ENCODE results near the gene SLC16A7. TPM values are rescaled to one million over a fixed set of nuclear protein-coding genes. Genes with fewer than 3 reads are reported as not detected.

Gene SLC16A7
- total and polyA plus RNA-seq, 5 donors from 2014 or later = 20.8 to 38.5 (median 24.1) TPM

DNA sequence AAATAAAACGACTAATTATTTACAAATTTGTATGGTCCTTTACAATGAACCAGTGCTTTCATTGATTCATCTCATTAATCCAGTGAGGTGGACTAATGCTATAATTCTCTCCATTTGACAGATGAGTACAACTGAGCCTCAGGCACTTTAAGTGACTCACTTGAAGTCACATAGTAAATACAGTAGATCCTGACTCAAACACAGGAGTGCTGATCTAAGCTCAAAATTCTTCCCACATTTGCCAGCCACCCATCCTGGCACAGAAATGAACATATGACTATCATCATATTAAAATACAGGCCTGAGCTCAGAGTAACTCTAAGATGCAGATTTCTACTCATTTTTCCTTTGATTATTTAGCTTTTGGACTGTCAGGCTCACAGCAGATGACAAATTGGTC, 30.6 kb downstream of the SLC16A7 start:
- peaks cover 22 to 62% (median 38%) of the 10 kb centered on the region in 4 donors for H3K4me1 Mint-ChIP-seq
- no peak overlapping the region for H3K27ac ChIP-seq (ENCODE audit: insufficient read depth, low read length, poor library complexity, severe bottlenecking)

DNA sequence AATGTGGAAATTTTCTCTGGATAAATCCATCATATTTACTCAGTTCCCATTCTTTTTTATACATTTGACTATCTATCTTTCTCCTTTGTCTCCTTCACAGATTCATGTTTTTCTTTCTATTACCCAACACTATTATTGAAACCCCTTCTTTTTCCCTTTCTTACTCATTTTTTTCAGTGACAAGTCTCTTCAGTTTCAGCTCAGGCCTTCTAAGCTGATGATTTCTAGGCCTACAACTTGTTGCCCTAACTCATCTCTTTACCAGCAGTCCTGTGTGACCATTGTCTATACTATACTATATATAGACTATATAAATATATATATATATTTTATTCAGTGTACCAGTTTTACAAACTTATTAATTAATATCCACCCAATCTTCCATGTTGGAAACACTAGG, 31.8 kb downstream of the SLC16A7 start:
- peaks cover 0 to 2% (median 0%) of the 10 kb centered on the region in 7 donors for H3K9me3 Mint-ChIP-seq
- no peaks in the 10 kb centered on the region for H3K27me3 Mint-ChIP-seq
- Histone ChIP-seq H3K4me1 (ENCODE audit: control insufficient read depth, insufficient read depth, low read length, poor library complexity, severe bottlenecking) (no peaks in the 10 kb centered on the region), H3K4me3 (ENCODE audit: low read depth, low read length) (no peak overlapping the region), H3K27ac (ENCODE audit: insufficient read depth, low read length, poor library complexity, severe bottlenecking) (no peak overlapping the region), H3K9me3 (ENCODE audit: control insufficient read depth in 2 of 2, low read length in 2 of 2) (no peaks in the 10 kb centered on the region), H3K27me3 (ENCODE audit: control insufficient read depth, insufficient read depth, low read length) (no peaks in the 10 kb centered on the region), H3K36me3 (ENCODE audit: control insufficient read depth, insufficient read depth, low read length) (no peaks in the 10 kb centered on the region)
- H3K27ac Mint-ChIP-seq = no peak overlapping the region
- no peak for ATAC-seq (ENCODE audit: low read depth in 2 of 2)
- peaks cover 23 to 63% (median 42%) of the 10 kb centered on the region in 4 donors for H3K4me1 Mint-ChIP-seq
- H3K36me3 Mint-ChIP-seq = peaks cover 10% of the 10 kb centered on the region
- no peak overlapping the region for H3K4me3 Mint-ChIP-seq
- no peak for DNase-seq

More for the DNA sequence above, 30.6 kb downstream of the SLC16A7 start:
- Histone ChIP-seq H3K36me3 (ENCODE audit: control insufficient read depth, insufficient read depth, low read length) (no peaks in the 10 kb centered on the region), H3K9me3 (ENCODE audit: control insufficient read depth in 2 of 2, low read length in 2 of 2) (no peaks in the 10 kb centered on the region), H3K27me3 (ENCODE audit: control insufficient read depth, insufficient read depth, low read length) (no peaks in the 10 kb centered on the region), H3K4me3 (ENCODE audit: low read depth, low read length) (no peak overlapping the region), H3K4me1 (ENCODE audit: control insufficient read depth, insufficient read depth, low read length, poor library complexity, severe bottlenecking) (no peaks in the 10 kb centered on the region)
- Mint-ChIP-seq H3K27ac (peak overlapping the region in 1 of 3 donors; percentile 39), H3K27me3 (no peaks in the 10 kb centered on the region), H3K36me3 (peaks cover 10% of the 10 kb centered on the region), H3K9me3 (peaks cover 0 to 2% (median 0%) of the 10 kb centered on the region in 7 donors), H3K4me3 (peak overlapping the region in 1 of 4 donors; percentile 13)
- no peak for ATAC-seq (ENCODE audit: low read depth in 2 of 2)
- no peak for DNase-seq

DNA sequence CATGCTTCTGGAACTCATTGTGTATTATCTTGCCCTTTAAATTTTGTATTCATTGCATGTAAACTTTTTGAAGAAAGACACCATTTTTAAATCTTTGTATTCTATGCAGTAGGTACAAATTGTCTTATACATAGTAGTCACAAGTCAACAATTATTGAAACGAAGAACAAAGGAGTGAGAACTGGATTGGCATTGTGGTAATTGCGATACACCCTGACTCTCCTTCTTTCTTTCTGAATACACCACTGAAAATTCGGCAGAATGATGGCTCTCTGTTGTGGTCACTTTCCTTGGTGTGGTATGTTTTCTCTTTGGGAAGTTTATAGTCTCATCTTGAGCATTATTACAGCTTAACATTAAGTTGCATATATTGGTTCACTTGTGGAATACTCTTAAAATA, 34.1 kb downstream of the SLC16A7 start:
- ATAC-seq (ENCODE audit: low read depth in 2 of 2) = no peak
- Mint-ChIP-seq H3K27me3 (no peaks in the 10 kb centered on the region), H3K9me3 (peaks cover 0 to 2% (median 0%) of the 10 kb centered on the region in 7 donors), H3K4me3 (no peak overlapping the region), H3K27ac (no peak overlapping the region), H3K36me3 (peaks cover 10% of the 10 kb centered on the region), H3K4me1 (peaks cover 36 to 66% (median 45%) of the 10 kb centered on the region in 4 donors)
- no peak for DNase-seq
- Histone ChIP-seq H3K4me3 (ENCODE audit: low read depth, low read length) (no peak overlapping the region), H3K36me3 (ENCODE audit: control insufficient read depth, insufficient read depth, low read length) (no peaks in the 10 kb centered on the region), H3K4me1 (ENCODE audit: control insufficient read depth, insufficient read depth, low read length, poor library complexity, severe bottlenecking) (no peaks in the 10 kb centered on the region), H3K27ac (ENCODE audit: insufficient read depth, low read length, poor library complexity, severe bottlenecking) (no peak overlapping the region), H3K9me3 (ENCODE audit: control insufficient read depth in 2 of 2, low read length in 2 of 2) (no peaks in the 10 kb centered on the region), H3K27me3 (ENCODE audit: control insufficient read depth, insufficient read depth, low read length) (no peaks in the 10 kb centered on the region)

DNA sequence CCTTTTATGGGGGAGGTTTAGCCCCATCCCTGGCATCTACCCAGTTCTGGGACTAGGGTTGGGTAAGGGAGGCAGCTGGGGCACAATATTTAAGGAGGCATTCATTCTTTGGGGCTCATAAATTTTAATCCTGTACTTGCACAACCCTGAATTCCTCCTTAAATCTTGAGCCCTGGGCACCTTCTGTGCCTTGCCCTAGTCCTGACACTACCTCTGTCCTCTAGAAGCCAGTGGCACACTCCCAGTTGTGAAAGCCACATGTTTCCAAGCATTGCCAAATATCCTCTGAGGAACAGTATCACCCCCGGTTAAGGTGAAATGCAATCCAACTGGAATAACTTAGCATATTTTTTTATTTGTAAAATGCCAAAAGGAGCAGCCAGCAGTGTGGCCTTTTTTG, 36.6 kb downstream of the SLC16A7 start:
- Mint-ChIP-seq H3K27me3 (no peaks in the 10 kb centered on the region), H3K27ac (peak overlapping the region in 1 of 3 donors; percentile 22), H3K9me3 (peaks cover 0 to 2% (median 0%) of the 10 kb centered on the region in 7 donors), H3K4me3 (no peak overlapping the region), H3K36me3 (peaks cover 10% of the 10 kb centered on the region), H3K4me1 (peaks cover 36 to 63% (median 48%) of the 10 kb centered on the region in 4 donors)
- Histone ChIP-seq H3K36me3 (ENCODE audit: control insufficient read depth, insufficient read depth, low read length) (no peaks in the 10 kb centered on the region), H3K4me1 (ENCODE audit: control insufficient read depth, insufficient read depth, low read length, poor library complexity, severe bottlenecking) (no peaks in the 10 kb centered on the region), H3K27ac (ENCODE audit: insufficient read depth, low read length, poor library complexity, severe bottlenecking) (no peak overlapping the region), H3K4me3 (ENCODE audit: low read depth, low read length) (no peak overlapping the region), H3K27me3 (ENCODE audit: control insufficient read depth, insufficient read depth, low read length) (no peaks in the 10 kb centered on the region), H3K9me3 (ENCODE audit: control insufficient read depth in 2 of 2, low read length in 2 of 2) (no peaks in the 10 kb centered on the region)
- DNase-seq (no peak), ATAC-seq (ENCODE audit: low read depth in 2 of 2) (no peak)

DNA sequence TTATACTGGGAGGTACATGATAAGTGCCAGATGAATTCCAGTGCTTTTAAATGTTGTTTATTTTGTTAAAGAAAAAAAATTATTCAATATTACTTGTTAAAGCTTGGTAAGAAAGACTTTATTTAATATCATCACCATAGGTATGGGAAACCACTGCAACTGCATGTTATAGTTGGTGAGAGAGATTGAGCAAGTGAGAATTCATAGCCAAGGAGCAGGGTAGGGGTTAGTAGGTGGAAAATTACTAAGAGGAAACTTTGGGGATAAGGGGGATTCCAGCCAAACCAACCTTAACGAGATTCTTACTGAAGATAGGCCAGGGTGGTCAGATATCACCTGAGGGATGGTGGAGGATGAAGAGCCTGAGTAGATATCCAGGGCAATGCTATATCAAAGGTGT, 38.4 kb downstream of the SLC16A7 start:
- Histone ChIP-seq H3K36me3 (ENCODE audit: control insufficient read depth, insufficient read depth, low read length) (no peaks in the 10 kb centered on the region), H3K4me1 (ENCODE audit: control insufficient read depth, insufficient read depth, low read length, poor library complexity, severe bottlenecking) (no peaks in the 10 kb centered on the region), H3K9me3 (ENCODE audit: control insufficient read depth in 2 of 2, low read length in 2 of 2) (no peaks in the 10 kb centered on the region), H3K4me3 (ENCODE audit: low read depth, low read length) (no peak overlapping the region), H3K27ac (ENCODE audit: insufficient read depth, low read length, poor library complexity, severe bottlenecking) (no peak overlapping the region), H3K27me3 (ENCODE audit: control insufficient read depth, insufficient read depth, low read length) (no peaks in the 10 kb centered on the region)
- Mint-ChIP-seq H3K27ac (no peak overlapping the region), H3K4me1 (peaks cover 27 to 64% (median 49%) of the 10 kb centered on the region in 4 donors), H3K9me3 (no peaks in the 10 kb centered on the region), H3K4me3 (no peak overlapping the region), H3K27me3 (no peaks in the 10 kb centered on the region), H3K36me3 (peaks cover 11% of the 10 kb centered on the region)
- DNase-seq (no peak), ATAC-seq (ENCODE audit: low read depth in 2 of 2) (no peak)

DNA sequence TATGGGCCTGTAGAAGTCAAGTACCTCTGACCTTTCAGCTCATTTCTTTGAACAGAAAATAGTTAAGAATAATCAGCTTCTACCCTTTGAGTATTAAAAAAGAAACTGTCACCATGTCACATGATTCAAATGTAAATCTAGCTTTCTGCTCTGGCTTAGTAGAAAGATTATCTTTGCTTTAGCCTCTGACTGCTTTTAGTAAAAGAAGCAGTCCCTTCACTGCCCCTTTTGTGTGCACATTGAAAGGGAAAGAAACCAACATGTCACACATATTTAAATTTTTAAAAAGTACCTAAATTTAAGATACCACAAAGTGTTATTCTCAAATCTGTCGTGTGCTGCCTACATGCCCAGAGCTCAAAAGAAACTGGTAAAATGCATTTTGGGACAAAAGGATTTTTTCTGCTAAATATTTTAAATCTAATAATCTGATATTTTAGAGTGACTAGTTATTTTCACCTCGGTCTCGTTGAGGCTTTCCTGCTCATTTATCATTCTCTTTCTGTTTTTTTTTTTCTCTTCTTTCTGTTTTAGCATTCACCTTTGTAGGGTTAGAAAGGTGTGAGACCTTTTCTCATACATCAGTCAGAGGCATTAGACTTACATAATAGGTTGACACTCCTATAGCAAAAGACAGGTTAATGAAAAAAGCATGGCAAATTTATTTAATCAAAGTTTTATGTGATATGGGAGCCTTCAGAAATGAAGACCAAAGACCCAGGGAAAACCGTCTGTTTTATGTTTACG, 41.3 kb downstream of the SLC16A7 start:
- Histone ChIP-seq H3K27me3 (ENCODE audit: control insufficient read depth, insufficient read depth, low read length) (no peaks in the 10 kb centered on the region), H3K4me3 (ENCODE audit: low read depth, low read length) (peak overlapping the region; percentile 23), H3K36me3 (ENCODE audit: control insufficient read depth, insufficient read depth, low read length) (no peaks in the 10 kb centered on the region), H3K27ac (ENCODE audit: insufficient read depth, low read length, poor library complexity, severe bottlenecking) (no peak overlapping the region), H3K9me3 (ENCODE audit: control insufficient read depth in 2 of 2, low read length in 2 of 2) (no peaks in the 10 kb centered on the region), H3K4me1 (ENCODE audit: control insufficient read depth, insufficient read depth, low read length, poor library complexity, severe bottlenecking) (no peaks in the 10 kb centered on the region)
- Mint-ChIP-seq H3K27ac (peak overlapping the region; percentile 13 to 84 (median 74)), H3K4me3 (peak overlapping the region in 1 of 4 donors; percentile 28), H3K9me3 (peaks cover 0 to under 1% (median 0%) of the 10 kb centered on the region in 7 donors), H3K27me3 (no peaks in the 10 kb centered on the region), H3K4me1 (peaks cover 15 to 67% (median 46%) of the 10 kb centered on the region in 4 donors), H3K36me3 (peaks cover 9% of the 10 kb centered on the region)
- ATAC-seq (ENCODE audit: low read depth in 2 of 2) = no peak
- DNase-seq = peak in 1 of 3 donors; percentile 14

DNA sequence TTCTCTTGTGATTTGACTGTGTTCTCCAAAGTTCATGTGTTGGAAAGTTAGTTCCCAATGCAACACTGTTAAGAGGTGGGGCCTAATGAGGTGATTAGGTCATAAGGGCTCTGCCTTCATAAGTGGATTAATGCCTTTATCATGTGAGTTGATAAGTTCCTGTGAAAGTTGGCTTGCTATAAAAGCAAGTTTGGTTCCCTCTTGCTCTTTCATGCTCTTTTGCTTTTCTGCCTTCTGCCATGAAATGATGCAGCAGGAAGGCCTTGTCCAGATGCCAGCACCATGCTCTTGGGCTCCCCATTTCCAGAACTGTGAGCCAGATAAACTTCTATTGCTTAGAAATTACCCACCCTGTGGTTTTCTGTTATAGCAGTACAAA, 41.9 kb downstream of the SLC16A7 start:
- Histone ChIP-seq H3K27me3 (ENCODE audit: control insufficient read depth, insufficient read depth, low read length) (no peaks in the 10 kb centered on the region), H3K36me3 (ENCODE audit: control insufficient read depth, insufficient read depth, low read length) (no peaks in the 10 kb centered on the region), H3K4me3 (ENCODE audit: low read depth, low read length) (peak overlapping the region; percentile 4), H3K27ac (ENCODE audit: insufficient read depth, low read length, poor library complexity, severe bottlenecking) (no peak overlapping the region), H3K4me1 (ENCODE audit: control insufficient read depth, insufficient read depth, low read length, poor library complexity, severe bottlenecking) (no peaks in the 10 kb centered on the region), H3K9me3 (ENCODE audit: control insufficient read depth in 2 of 2, low read length in 2 of 2) (no peaks in the 10 kb centered on the region)
- Mint-ChIP-seq H3K36me3 (peaks cover 15% of the 10 kb centered on the region), H3K9me3 (peaks cover 0 to 5% (median 0%) of the 10 kb centered on the region in 7 donors), H3K4me3 (peak overlapping the region in 1 of 4 donors; percentile 6), H3K4me1 (peaks cover 15 to 64% (median 46%) of the 10 kb centered on the region in 4 donors), H3K27ac (peak overlapping the region; percentile 13 to 74 (median 73)), H3K27me3 (no peaks in the 10 kb centered on the region)
- ATAC-seq (ENCODE audit: low read depth in 2 of 2) = no peak
- DNase-seq = no peak

DNA sequence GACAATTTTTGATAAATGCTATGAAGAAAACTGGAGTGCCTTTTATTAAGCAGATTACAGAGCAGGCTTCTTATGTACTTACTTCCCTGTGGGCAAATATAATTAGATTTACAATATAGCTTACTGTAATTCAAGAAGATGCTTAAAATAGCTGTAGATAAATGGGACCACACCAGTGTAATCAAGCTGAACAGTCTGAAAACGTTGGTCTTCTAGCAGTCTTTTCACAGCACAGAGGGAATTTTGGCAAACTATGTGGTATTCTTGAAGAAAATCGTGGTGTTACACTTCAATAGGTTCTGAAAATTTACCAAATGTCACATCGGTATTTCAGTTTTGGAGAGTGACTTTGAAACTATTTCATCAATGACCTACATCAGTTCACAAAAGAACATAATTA, 47.7 kb downstream of the SLC16A7 start:
- no peak overlapping the region for H3K27ac ChIP-seq (ENCODE audit: insufficient read depth, low read length, poor library complexity, severe bottlenecking)
- H3K9me3 ChIP-seq (ENCODE audit: control insufficient read depth in 2 of 2, low read length in 2 of 2) = peaks cover 2 to 6% of the 10 kb centered on the region in 2 experiments
- H3K36me3 ChIP-seq (ENCODE audit: control insufficient read depth, insufficient read depth, low read length) = peaks cover 6% of the 10 kb centered on the region
- DNase-seq (no peak), ATAC-seq (ENCODE audit: low read depth in 2 of 2) (no peak)
- peaks cover 47% of the 10 kb centered on the region for H3K36me3 Mint-ChIP-seq
- no peak overlapping the region for H3K27ac Mint-ChIP-seq
- H3K4me1 ChIP-seq (ENCODE audit: control insufficient read depth, insufficient read depth, low read length, poor library complexity, severe bottlenecking) = no peaks in the 10 kb centered on the region
- H3K4me3 ChIP-seq (ENCODE audit: low read depth, low read length) = no peak overlapping the region
- H3K4me3 Mint-ChIP-seq = no peak overlapping the region
- no peaks in the 10 kb centered on the region for H3K27me3 ChIP-seq (ENCODE audit: control insufficient read depth, insufficient read depth, low read length)
- H3K4me1 Mint-ChIP-seq = peaks cover 2 to 31% (median 22%) of the 10 kb centered on the region in 4 donors
- H3K9me3 Mint-ChIP-seq = peaks cover 0 to 18% (median 4%) of the 10 kb centered on the region in 7 donors
- H3K27me3 Mint-ChIP-seq = no peaks in the 10 kb centered on the region

All from CD4-positive, CD25-positive, alpha-beta regulatory T cell (primary cell).